ENCODE results near the gene NELFA. TPM values are rescaled to one million over a fixed set of nuclear protein-coding genes. Genes with fewer than 3 reads are reported as not detected.
A peak's percentile ranks its signal among the peaks of the same experiment; 100 is the strongest.

NELFA gene
- total RNA-seq: 17.9 TPM

DNA sequence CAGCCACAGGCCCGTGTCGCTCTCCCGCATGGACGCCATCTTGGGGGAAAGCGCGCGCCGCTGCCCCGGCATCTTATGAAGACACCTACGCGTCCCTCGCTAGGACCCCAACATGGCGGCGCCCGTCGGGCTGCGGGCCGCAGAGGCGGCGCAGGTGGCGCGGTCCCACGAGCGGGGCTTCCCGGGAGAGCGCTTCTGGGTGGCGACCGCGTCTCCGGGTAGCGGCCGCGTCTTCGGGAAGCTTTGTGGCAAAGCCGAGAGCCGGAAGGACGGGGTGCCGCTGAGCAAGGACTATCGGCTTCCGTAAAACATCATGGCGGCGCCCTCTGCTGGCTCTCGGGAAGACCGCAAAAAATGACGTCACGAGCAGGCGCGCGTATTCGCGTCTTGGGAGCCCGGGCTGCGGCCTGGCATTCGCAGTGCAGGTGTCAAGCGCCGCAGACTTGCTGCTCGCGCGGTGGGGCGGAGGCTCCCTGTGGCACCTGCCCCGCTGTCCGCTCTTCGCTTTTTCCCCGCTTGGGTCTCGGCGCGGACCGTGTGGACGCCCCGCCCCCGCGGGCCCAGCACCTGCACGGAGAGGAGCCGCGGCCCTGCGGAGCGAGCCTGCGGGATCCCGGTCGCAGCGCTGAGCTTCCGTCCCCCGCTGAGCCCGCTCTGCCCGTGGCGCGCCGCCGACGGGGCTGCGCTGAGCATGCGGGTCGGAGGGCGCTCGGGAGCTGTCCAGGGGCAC is at the start of gene NELFA:
NELFA (minus strand) TSS at position 54 of the 730 bp plus-strand sequence; CDS start at position 39, 15 bp downstream.
- H3K4me1 ChIP-seq (ENCODE audit: insufficient read depth, low read length): peaks cover 43% of the 10 kb centered on the region
- H3K9me3 ChIP-seq (ENCODE audit: low read depth, low read length): no peaks in the 10 kb centered on the region
- H3K27me3 ChIP-seq (ENCODE audit: insufficient read depth, low read length): no peaks in the 10 kb centered on the region
- peak within 1 kb of the TSS; percentile 86 for H3K4me3 ChIP-seq (ENCODE audit: low read length)

DNA sequence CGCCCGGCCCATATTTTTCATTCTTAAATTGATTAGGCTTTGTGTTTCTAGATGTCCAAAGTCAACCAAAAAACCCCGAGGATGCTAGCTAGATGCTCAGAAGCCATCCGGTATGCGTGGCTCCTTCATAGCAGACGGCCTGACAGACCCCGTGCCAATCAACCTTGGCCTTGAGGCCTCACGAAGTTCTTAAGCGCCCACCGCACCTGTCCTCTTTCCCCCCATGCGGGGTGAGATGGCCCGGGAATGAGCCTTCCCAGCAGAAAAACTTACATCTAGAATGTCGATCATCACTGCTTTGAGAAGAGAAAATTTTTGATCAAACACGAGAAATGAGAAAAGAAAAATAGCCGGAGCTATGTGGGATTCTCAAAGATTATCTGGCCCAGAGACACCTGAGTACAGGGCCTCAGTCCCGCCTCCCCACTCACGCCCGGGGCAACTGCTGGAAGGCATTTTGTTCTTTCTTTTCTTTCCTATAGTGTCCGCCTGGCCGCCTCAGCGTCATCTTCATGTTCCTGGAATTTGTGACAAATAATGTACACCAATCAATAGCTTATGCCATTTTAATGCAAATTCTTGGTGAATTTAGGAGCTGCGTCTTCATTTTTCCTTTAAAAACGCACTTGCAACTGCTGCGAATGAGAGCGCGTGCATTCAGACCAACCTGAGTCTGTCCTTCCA is 48.8 kb upstream of the NELFA start:
- Histone ChIP-seq H3K4me3 (ENCODE audit: low read length) (no peak overlapping the region), H3K27me3 (ENCODE audit: insufficient read depth, low read length) (peaks cover 29% of the 10 kb centered on the region), H3K4me1 (ENCODE audit: insufficient read depth, low read length) (no peaks in the 10 kb centered on the region), H3K9me3 (ENCODE audit: low read depth, low read length) (no peaks in the 10 kb centered on the region)

DNA sequence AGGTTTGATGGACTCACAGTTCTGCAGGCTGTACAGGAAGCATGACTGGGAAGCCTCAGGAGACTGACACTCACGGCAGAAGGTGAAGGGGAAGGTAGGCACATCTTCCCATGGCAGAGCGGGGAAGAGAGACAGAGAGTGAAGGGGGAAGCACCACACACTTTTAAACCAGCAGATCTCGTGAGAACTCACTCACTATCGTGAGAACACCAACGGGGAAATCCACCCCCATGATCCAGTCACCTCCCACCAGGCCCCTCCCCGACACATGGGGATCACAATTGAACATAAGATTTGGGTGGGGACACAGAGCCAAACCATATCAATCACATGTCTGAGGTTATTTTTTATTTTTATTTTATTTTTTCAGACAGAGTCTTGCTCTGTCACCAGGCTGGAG is 45.4 kb upstream of the NELFA start:
- no peaks in the 10 kb centered on the region for H3K4me1 ChIP-seq (ENCODE audit: insufficient read depth, low read length)

GRCh38 chr4:2051086-2051485 is 42.3 kb upstream of the NELFA start:
- H3K4me3 ChIP-seq (ENCODE audit: low read length): no peak overlapping the region
- no peaks in the 10 kb centered on the region for H3K4me1 ChIP-seq (ENCODE audit: insufficient read depth, low read length)
- peaks cover 12% of the 10 kb centered on the region for H3K27me3 ChIP-seq (ENCODE audit: insufficient read depth, low read length)
- H3K9me3 ChIP-seq (ENCODE audit: low read depth, low read length): no peaks in the 10 kb centered on the region

More for the DNA sequence above, 45.4 kb upstream of the NELFA start:
- Histone ChIP-seq H3K4me3 (ENCODE audit: low read length) (no peak overlapping the region), H3K9me3 (ENCODE audit: low read depth, low read length) (no peaks in the 10 kb centered on the region), H3K27me3 (ENCODE audit: insufficient read depth, low read length) (peaks cover 32% of the 10 kb centered on the region)

DNA sequence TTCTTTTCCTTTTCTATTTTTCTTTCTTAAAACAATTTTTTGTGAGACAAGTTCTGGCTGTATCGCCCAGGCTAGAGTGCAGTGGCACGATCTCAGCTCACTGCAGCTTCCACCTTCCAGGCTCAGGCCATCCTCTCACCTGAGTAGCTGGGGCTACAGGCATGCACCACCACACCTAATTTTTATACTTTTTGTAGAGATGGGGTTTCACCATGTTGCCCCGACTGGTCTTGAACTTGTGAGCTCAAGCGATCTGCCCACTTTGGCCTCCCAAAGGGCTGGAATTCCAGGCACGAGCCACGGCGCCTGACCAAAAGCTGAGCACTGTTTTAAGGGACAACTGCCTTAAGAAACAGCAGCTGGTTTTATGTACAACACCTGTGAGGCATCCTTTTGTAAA is 41.0 kb upstream of the NELFA start:
- peaks cover 7% of the 10 kb centered on the region for H3K27me3 ChIP-seq (ENCODE audit: insufficient read depth, low read length)
- no peaks in the 10 kb centered on the region for H3K9me3 ChIP-seq (ENCODE audit: low read depth, low read length)
- no peaks in the 10 kb centered on the region for H3K4me1 ChIP-seq (ENCODE audit: insufficient read depth, low read length)
- no peak overlapping the region for H3K4me3 ChIP-seq (ENCODE audit: low read length)

- H3K4me3 ChIP-seq (ENCODE audit: low read length): no peak overlapping the region
- H3K9me3 ChIP-seq (ENCODE audit: low read depth, low read length): no peaks in the 10 kb centered on the region
- H3K4me1 ChIP-seq (ENCODE audit: insufficient read depth, low read length): no peaks in the 10 kb centered on the region
- H3K27me3 ChIP-seq (ENCODE audit: insufficient read depth, low read length): peaks cover 7% of the 10 kb centered on the region
These were observed 40.6 kb upstream of the NELFA start for GRCh38 chr4:2049381-2049780.

- H3K4me3 ChIP-seq (ENCODE audit: low read length): no peak overlapping the region
- peaks cover 4% of the 10 kb centered on the region for H3K27me3 ChIP-seq (ENCODE audit: insufficient read depth, low read length)
These were observed 40.1 kb upstream of the NELFA start for GRCh38 chr4:2048831-2049230.

DNA sequence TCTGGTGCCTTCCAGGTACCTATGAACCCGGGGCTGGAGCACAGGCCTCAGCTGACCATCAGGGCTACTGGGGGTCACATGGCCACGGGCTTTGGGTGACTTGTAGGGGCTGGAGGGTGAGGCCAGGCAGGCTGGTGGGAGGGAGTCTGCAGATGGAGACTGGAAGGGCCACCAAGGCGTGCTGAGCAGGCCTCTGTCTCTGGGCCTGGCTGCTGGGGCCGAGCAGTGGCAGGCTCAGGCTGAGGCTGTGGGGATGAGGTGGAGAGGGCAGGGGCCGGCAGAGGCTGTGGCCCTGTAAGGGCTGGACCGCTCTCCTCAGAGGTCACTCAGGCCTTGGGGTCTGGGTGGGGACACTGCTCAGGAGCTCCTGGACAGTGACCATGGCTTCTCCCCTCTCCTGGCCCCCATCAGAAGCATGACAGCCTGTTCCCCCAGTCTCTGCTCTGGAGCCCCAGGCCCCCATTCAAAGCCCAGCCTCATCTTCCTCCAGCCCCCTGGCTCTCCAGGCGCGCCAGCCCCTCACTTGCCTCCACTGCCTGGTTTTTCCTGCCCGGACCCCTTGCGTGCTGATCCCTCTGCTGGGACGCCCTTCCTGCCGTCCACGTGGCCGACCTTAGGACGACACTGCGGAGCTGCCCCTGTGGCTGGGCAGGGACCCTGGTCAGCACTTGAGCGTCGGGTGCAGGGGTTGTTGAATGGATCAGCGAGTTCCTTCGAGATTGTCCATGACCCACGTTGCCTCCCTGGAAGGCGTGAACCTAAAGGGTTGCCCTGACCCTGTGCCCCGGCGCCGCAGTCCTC is 39.2 kb upstream of the NELFA start:
- H3K9me3 ChIP-seq (ENCODE audit: low read depth, low read length): no peaks in the 10 kb centered on the region
- peaks cover 3% of the 10 kb centered on the region for H3K27me3 ChIP-seq (ENCODE audit: insufficient read depth, low read length)
- H3K4me1 ChIP-seq (ENCODE audit: insufficient read depth, low read length): peaks cover 1% of the 10 kb centered on the region
- H3K4me3 ChIP-seq (ENCODE audit: low read length): no peak overlapping the region

More at GRCh38 chr4:2048831-2049230, 40.1 kb upstream of the NELFA start:
- no peaks in the 10 kb centered on the region for H3K9me3 ChIP-seq (ENCODE audit: low read depth, low read length)
- H3K4me1 ChIP-seq (ENCODE audit: insufficient read depth, low read length): no peaks in the 10 kb centered on the region

DNA sequence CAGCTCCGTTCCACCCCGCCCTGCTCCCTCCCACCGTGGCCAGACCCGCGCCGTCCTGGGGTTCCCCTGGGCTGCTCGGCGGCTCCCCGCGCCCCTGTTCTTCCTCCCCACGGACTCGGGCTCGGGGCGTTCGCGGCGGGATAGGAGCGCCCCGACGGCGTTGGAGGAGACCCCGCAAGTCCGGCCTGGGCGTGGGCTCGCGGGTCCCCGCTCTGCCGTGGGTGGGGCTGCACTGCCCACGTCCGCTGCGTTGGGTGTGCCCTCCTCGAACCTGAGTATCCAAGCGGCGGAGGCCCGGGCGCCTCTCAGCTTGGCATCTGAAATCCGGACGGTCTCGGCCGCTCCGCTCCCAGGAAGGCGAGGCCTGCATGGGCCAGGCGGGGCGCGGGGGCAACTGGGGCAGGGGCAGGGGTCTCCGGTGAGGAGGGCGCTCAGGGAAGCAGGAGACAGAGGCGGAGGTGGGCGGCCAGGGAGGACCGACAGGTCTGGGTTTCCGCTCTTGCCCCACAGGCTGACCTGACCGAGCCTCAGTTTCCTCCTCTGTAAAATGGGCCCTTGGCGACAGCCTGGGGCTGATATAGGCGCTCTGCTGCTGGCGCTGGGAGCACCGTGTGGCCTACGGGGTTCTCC is 38.4 kb upstream of the NELFA start:
- peaks cover 3% of the 10 kb centered on the region for H3K27me3 ChIP-seq (ENCODE audit: insufficient read depth, low read length)
- H3K4me3 ChIP-seq (ENCODE audit: low read length): no peak overlapping the region
- peaks cover 5% of the 10 kb centered on the region for H3K4me1 ChIP-seq (ENCODE audit: insufficient read depth, low read length)
- no peaks in the 10 kb centered on the region for H3K9me3 ChIP-seq (ENCODE audit: low read depth, low read length)

DNA sequence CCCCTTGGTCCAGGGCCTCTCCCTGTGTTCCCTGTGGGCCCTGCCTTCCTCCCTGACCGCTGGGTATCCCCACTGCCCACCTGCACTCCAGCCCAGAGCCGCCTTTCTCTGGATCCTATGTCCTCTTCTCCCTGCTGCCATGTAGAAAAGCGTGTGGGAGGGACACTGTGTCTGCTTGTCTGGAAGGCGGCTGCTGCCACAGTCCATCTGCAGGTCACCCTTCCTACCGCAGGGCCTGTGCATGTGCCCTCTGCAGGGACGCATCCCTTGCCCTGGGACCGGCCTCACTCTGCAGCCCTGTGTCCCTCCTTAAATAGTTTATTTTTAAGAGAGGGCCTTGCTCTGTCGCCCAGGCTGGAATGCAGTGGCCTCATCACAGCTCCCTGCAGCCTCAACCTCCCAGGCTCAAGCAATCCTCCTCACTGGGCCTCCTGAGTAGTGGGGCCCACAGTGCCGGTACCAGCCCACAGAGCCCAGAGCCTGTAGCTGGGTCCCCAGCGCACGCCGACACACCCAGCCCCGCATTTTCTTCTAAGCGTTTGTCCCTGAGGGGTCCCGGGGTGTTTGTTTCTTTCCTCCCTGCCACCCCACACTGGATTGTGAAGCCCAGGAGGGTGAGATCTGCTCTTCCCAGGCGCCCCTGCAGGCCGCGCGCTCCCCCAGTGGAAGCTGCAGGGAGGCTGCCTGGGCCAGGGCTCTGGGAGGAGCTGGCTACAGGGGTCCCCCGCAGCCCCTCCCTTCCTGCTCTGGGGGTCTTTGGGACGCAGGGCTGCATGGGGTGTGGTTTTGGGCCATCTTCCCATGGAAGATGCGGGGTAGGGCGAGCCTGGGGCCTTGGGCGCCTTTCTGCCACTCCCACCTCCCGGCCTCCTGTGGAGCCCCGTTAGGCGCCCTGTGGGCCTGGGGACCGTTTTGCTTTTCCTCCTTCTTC is 37.5 kb upstream of the NELFA start:
- Histone ChIP-seq H3K9me3 (ENCODE audit: low read depth, low read length) (no peaks in the 10 kb centered on the region), H3K4me3 (ENCODE audit: low read length) (no peak overlapping the region), H3K27me3 (ENCODE audit: insufficient read depth, low read length) (peaks cover 4% of the 10 kb centered on the region), H3K4me1 (ENCODE audit: insufficient read depth, low read length) (peaks cover 10% of the 10 kb centered on the region)

- Histone ChIP-seq H3K9me3 (ENCODE audit: low read depth, low read length) (no peaks in the 10 kb centered on the region), H3K4me3 (ENCODE audit: low read length) (no peak overlapping the region), H3K27me3 (ENCODE audit: insufficient read depth, low read length) (peaks cover 6% of the 10 kb centered on the region), H3K4me1 (ENCODE audit: insufficient read depth, low read length) (peaks cover 13% of the 10 kb centered on the region)
These were observed 36.8 kb upstream of the NELFA start for GRCh38 chr4:2045518-2045951.

GRCh38 chr4:2044542-2045517 is 36.1 kb upstream of the NELFA start:
- Histone ChIP-seq H3K27me3 (ENCODE audit: insufficient read depth, low read length) (peaks cover 8% of the 10 kb centered on the region), H3K4me3 (ENCODE audit: low read length) (no peak overlapping the region), H3K9me3 (ENCODE audit: low read depth, low read length) (no peaks in the 10 kb centered on the region), H3K4me1 (ENCODE audit: insufficient read depth, low read length) (peaks cover 13% of the 10 kb centered on the region)

- peaks cover 13% of the 10 kb centered on the region for H3K4me1 ChIP-seq (ENCODE audit: insufficient read depth, low read length)
These were observed 35.3 kb upstream of the NELFA start for GRCh38 chr4:2044119-2044485.

More at GRCh38 chr4:2044119-2044485, 35.3 kb upstream of the NELFA start:
- Histone ChIP-seq H3K4me3 (ENCODE audit: low read length) (no peak overlapping the region), H3K27me3 (ENCODE audit: insufficient read depth, low read length) (peaks cover 16% of the 10 kb centered on the region), H3K9me3 (ENCODE audit: low read depth, low read length) (no peaks in the 10 kb centered on the region)

Data from mononuclear cell (primary cell).